G401 (cell line): ENCODE measurements around the gene HNF4A. TPM values are rescaled to one million over a fixed set of nuclear protein-coding genes. Genes with fewer than 3 reads are reported as not detected.
A peak's percentile ranks its signal among the peaks of the same experiment; 100 is the strongest.

Experiments used
- DNase-seq: peaks from one replicate; pipeline ENCODE4 v3.0.0-alpha.2; 2015; ENCODE audit warnings: low spot score
- in situ Hi-C: cut with HindIII; loops from 2 replicates; pipeline ENCODE4 v1.10.0; 2016; ENCODE audit warnings: low sequenced_read_pairs, mixed read lengths
- total RNA-seq: library from RNA; depleted of rRNA; stranded (reverse); fragments of >200 nt; shearing (Covaris generic); gene quantifications from 2 replicates; pipeline ENCODE4 v1.2.3, GENCODE V29; 2014

Gene HNF4A
- total RNA-seq, 1 experiment from 2014 or later: 0.17 TPM

GRCh38 chr20:44401770-44402390, 46.4 kb downstream of the HNF4A start:
- in situ Hi-C loops: no loop called here
- no peak for DNase-seq

- in situ Hi-C loops: no loop called here
- DNase-seq: no peak
These were observed 47.1 kb downstream of the HNF4A start for GRCh38 chr20:44402391-44403193.

- in situ Hi-C loops: no loop called here
- DNase-seq: no peak
These were observed 48.0 kb downstream of the HNF4A start for GRCh38 chr20:44403194-44404112.

GRCh38 chr20:44404204-44405181, 49.0 kb downstream of the HNF4A start:
- no peak for DNase-seq
- in situ Hi-C loops: no loop called here

- in situ Hi-C loops: no loop called here
- no peak for DNase-seq
These were observed 49.8 kb downstream of the HNF4A start for GRCh38 chr20:44405257-44405656.

GRCh38 chr20:44405785-44406571, 50.5 kb downstream of the HNF4A start:
- no peak for DNase-seq
- in situ Hi-C loops: no loop called here

GRCh38 chr20:44406572-44407137, 51.2 kb downstream of the HNF4A start:
- no peak for DNase-seq
- in situ Hi-C loops: no loop called here

GRCh38 chr20:44407402-44408184, 52.1 kb downstream of the HNF4A start:
- DNase-seq: no peak

GRCh38 chr20:44409132-44409600, 53.7 kb downstream of the HNF4A start:
- no peak for DNase-seq
- in situ Hi-C loops: no loop called here

More at GRCh38 chr20:44407402-44408184, 52.1 kb downstream of the HNF4A start:
- in situ Hi-C loops: no loop called here

GRCh38 chr20:44410583-44411019, 55.1 kb downstream of the HNF4A start:
- DNase-seq: no peak
- in situ Hi-C loops: no loop called here

GRCh38 chr20:44411020-44411756, 55.7 kb downstream of the HNF4A start:
- no peak for DNase-seq
- in situ Hi-C loops: no loop called here

GRCh38 chr20:44411757-44412401, 56.4 kb downstream of the HNF4A start:
- in situ Hi-C loops: no loop called here

GRCh38 chr20:44412402-44413144, 57.1 kb downstream of the HNF4A start:
- DNase-seq: peak; percentile 71
- in situ Hi-C loops: no loop called here

More at GRCh38 chr20:44411757-44412401, 56.4 kb downstream of the HNF4A start:
- DNase-seq: no peak

- in situ Hi-C loops: no loop called here
These were observed 58.3 kb downstream of the HNF4A start for GRCh38 chr20:44413575-44414345.

More at GRCh38 chr20:44413575-44414345, 58.3 kb downstream of the HNF4A start:
- no peak for DNase-seq
